HG02938 (cell line): ENCODE data around the gene RNF181.
"Not testable (repeated sequence)": the region's sequence is repeated elsewhere in the genome, so short reads cannot be mapped to it uniquely, and the experiment has no call there.

ENCODE experiments used
- ATAC-seq: cut with Tn5 transposase; IDR thresholded peaks from one replicate; pipeline ENCODE4 v1.9.1; 2021; ENCODE audit warnings: mild to moderate bottlenecking, moderate library complexity; ENCODE audit not compliant: unreplicated experiment

Gene RNF181

DNA sequence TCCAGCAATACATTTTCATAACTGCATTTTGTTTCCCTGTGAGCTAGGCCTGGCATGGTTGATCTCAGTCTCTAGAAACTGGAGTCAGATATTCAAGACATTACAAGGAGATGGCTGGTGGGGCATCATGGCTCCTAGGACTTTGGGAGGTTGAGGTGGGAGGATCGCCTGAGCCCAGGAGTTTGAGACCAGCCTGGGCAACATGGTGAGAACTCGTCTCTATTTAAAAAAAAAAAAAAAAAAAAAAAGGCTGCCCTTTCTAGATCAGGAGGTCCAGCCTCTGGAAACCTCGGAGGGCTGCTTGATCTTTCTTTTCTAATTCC, 18.5 kb upstream of the RNF181 start:
- no peak for ATAC-seq

- peak; percentile 31 for ATAC-seq
Measured at GRCh38 chr2:85577386-85578242, 17.9 kb upstream of the RNF181 start, which contains the start of gene VAMP8. Gene VAMP8 (plus strand): TSS chr2:85577586. CDS start chr2:85577647, 61 bp downstream.

DNA sequence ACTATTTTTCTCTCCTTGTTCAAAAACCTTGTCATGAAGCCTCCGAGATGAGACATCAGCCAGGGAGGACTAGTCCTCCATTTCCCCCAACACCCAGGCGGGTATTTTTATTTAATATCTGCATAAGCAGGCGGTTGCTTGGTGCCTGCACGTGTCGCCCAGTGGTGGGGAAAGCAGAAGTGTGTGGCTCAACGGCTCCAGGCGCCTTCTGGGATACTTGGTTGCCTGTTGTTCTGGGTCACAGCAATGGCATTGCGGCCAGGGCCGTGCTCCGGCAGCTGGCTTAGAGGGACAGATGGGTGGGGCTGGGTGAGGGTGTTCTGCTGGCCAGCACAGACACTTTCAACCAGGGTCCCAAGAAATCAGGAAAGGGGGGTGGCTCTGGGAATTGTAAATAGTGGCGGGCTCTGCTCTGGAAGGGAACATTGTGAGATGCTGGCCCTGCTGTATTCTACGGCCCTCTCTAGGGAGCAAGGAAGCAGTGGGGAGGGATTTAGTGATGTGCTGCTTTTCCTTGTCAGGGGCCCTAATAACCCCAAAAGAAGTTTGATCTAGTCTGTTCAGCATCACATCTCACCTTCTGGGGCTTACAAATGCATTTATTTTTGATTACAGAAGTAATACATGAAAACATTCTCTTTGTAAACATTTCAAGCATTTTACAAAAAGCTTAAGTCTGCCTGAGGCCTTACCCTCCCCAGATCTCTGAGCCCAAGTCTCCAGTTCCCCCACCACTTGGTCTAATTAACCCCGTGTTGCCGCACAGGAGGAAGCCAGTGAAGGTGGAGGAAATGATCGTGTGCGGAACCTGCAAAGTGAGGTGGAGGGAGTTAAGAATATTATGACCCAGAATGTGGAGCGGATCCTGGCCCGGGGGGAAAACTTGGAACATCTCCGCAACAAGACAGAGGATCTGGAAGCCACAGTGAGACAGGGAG, 17.0 kb upstream of the RNF181 start:
- peak; percentile 44 for ATAC-seq

GRCh38 chr2:85579266-85579935, 16.1 kb upstream of the RNF181 start:
- no peak for ATAC-seq

- ATAC-seq, result no peak
Measured at GRCh38 chr2:85580206-85580605, 15.3 kb upstream of the RNF181 start.

DNA sequence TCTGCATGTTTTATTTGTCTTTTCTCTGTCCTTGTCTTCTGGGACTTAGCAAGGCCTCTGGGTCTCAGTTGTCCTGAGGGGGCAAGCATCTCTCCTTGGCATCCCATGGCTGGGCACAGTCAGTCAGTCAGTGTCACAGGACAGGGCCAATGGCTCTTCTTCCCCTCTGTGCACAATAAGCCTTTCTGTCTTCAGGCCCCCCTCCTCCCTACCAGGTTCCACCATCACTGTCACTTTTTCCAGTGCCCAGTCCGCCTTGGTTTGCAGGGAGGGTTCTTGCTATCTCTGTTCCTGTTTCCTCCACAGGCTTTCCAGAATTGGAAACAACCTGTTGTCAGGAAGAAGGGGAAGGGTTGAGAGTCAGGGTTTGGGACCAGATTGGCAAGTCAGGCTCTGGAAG, 13.1 kb upstream of the RNF181 start:
- ATAC-seq, result no peak

GRCh38 chr2:85583667-85584353, 11.7 kb upstream of the RNF181 start:
- ATAC-seq, result peak; percentile 50

GRCh38 chr2:85584354-85584856, 11.1 kb upstream of the RNF181 start, which contains the start of gene VAMP5:
Gene VAMP5 (plus strand): TSS chr2:85584431. CDS start chr2:85584491, 60 bp downstream.
- peak; percentile 10 for ATAC-seq

DNA sequence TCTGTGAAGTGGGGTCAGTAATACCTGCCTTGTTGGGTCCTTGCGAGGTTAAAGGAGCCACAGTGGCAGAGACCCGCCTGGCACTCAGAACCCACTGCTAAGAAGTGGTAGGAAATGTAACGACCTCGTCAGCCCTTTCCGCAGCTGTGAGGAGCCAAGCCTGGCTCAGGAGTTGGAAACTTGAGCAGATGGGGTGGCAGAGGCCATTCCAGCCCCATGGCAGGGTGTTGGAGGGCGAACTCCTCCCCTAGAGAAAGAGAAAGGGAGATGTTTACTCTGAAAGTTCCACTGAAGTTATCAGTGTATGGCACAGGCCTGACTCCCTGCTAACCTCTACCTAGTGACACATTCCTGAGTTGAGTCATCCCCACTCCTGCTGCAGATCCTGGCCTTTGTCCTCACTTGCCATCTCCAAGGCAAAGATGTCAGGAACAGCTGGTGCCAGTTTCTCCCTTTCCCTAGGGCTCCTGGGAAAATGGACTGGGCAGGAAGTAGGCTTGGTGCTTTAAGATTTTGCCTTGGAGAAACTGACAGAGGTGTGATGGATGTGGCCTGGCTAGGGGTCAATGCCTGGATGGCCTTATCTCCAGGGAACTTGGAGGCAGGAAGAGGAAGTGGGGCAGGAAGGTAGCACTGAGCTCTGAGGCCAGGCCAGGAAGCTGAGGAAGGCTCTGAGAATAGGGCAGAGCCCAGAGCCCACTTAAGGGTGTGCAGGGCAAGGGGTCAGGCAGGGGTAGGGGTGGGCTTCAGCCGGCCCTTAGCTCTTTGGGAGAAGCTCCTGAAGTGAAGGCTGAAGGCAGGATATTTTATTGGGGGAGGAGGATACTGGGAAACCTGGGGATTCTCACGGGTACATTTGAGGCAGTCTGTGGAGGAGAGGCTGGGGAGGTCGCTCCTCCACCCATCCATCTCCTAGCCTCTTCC, 10.4 kb upstream of the RNF181 start:
- ATAC-seq, result peak; percentile 48

DNA sequence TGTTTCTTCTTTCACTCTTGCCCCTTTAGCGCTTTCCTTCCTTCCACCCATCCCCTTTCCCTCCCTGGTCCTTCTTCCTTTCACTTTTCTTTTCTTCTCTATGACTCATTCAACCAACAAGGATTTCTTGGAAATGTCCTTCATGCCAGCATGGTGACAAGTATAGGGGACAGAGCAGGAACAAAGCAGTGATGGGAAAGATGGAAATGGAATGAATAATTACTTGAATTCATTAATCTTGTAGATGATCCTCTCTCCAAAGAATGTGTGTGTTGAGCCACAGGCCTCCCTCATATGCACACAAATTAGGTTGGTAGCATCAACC, 9.8 kb upstream of the RNF181 start:
- no peak for ATAC-seq

DNA sequence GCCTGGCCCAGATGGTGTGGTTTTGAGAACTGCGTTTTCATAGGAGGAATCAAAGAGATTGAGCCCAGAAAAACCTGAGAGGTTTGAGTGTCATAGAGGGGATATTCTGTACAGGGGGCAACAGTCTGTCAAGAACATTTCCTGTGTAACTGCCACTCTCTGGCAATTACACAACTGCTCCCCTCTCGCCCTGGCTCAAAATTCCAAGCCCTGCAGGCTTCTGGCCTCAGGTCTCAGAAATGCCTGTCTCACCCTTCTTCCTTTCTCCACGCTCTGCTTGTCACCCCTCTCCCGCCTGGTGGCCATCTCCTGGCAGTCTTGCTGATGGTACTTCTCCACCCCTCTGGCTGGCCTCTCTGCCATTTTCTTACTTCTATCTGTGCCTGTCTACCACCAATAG, 7.3 kb upstream of the RNF181 start:
- no peak for ATAC-seq

- no peak for ATAC-seq
Measured at GRCh38 chr2:85588645-85589044, 6.9 kb upstream of the RNF181 start.

GRCh38 chr2:85589181-85589580, 6.4 kb upstream of the RNF181 start:
- ATAC-seq, result no peak

- no peak for ATAC-seq
Measured at GRCh38 chr2:85589982-85590791, 5.4 kb upstream of the RNF181 start.

GRCh38 chr2:85590950-85591349, 4.6 kb upstream of the RNF181 start:
- ATAC-seq, result no peak

DNA sequence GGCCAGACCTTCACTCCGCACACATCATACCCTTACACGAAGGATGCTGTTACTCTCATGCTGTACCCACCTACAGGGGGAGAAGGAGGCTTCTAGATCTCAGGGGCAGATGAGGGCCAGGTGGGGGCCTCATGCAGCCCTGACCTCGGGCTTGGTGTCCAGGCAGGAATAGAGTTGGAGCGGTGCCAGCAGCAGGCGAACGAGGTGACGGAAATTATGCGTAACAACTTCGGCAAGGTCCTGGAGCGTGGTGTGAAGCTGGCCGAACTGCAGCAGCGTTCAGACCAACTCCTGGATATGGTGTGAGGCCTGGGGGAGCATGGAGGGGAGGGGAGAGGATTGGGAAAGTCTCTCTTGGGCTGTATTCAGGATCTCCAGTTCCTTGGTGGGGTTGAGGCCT, 4.0 kb upstream of the RNF181 start:
- ATAC-seq, result no peak

DNA sequence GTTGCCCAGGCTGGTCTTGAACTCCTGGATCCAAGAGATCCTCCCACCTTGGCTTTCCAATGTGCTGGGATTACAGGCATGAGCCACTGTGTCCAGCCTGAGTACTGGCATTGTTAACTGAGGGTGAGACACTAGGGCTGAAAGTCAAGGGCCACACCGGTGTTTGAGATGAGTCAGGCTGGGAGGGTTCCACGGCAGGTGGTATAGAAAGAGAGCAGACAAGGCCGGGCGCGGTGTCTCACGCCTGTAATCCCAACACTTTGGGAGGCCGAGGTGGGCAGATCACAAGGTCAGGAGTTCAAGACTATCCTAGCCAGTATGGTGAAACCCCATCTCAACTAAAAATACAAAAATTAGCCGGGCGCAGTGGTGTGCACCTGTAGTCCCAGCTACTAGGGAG, 3.2 kb upstream of the RNF181 start:
- not testable (repeated sequence) for ATAC-seq

GRCh38 chr2:85593023-85593422, 2.5 kb upstream of the RNF181 start:
- no peak for ATAC-seq
